CD4-positive, alpha-beta T cell treated with Interleukin-10 for 1 hour (primary cell): ENCODE results near the gene GRK2.
"Not testable (repeated sequence)": the region's sequence is repeated elsewhere in the genome, so short reads cannot be mapped to it uniquely, and the experiment has no call there.

ENCODE experiments used
- DNase-seq: peaks from one replicate; pipeline ENCODE4 v3.0.0-alpha.2; 2020

GRK2 gene

GRCh38 chr11:67317205-67317887 lies 51.1 kb downstream of the GRK2 start:
- DNase-seq = peak; percentile 98

DNA sequence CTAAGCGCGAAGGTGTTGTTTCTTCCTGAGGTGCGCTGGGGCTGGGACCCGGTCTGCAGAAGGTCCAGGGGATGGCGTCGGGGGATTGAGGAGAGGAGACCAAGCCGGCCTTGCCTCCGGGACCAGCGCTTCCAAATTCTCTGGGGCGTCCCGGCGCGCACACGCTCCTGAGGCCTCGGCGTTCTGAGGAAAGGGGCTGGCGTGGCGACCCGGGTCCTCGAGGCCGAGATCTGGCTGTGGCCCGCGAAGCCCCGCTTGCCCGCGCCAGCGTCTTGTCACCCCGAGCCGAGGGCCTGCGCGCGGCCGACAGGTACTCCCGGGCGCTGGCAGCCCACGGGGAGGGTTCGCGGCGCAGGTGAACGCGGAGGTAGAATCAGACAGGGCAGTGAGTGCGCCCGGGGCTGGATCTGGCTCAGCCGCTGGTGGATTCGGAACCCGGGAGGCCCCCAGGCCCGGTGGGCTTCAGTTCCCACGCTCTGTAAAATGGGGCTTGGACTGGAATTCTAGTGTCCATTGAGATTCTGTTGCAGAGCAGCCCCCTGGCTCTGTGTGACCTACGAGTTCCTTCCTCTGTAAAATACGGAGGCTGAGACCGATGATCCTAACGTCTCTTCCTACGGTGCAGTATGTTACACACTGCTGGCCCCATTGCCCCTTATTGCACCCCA lies 51.7 kb downstream of the GRK2 start:
- DNase-seq = no peak

DNA sequence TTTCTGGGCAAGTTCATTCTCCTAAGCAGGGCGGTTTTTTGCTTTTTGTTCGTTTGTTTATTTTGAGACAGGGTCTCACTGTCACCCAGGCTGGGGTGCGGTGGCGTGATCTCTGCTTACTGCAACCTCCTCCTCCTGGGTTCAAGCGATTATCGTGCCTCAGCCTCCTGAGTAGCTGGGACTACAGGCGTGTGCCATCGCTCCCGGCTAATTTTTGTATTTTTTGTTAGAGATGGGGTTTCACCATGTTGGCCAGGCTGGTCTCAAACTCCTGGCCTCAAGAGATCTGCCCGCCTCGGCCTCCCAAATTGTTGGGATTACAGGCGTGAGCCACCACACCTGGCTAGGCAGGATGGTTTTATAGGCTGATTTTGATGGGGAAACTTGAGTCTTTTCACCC lies 52.6 kb downstream of the GRK2 start:
- DNase-seq = not testable (repeated sequence)

GRCh38 chr11:67320011-67320410 lies 53.7 kb downstream of the GRK2 start:
- no peak for DNase-seq

DNA sequence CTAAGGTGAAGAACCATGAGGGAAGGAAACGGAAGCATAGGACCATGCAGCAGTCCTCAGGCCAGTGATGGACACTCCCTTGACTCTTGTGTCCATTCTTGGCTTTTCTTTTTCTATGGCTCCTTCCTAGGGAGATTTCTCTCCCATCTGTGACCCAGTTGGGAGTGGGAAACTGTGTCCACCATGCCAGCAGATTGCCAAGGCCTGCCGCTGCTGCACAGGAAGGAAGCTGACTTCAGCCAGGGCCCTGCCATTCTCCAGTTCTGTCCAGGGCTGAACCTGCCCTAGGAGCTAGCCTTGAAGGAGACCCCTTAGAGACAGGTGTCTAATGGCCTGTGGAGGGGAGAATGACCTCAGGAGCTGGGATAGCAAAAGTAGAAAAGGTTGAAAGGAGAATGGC lies 54.4 kb downstream of the GRK2 start:
- DNase-seq = no peak

DNA sequence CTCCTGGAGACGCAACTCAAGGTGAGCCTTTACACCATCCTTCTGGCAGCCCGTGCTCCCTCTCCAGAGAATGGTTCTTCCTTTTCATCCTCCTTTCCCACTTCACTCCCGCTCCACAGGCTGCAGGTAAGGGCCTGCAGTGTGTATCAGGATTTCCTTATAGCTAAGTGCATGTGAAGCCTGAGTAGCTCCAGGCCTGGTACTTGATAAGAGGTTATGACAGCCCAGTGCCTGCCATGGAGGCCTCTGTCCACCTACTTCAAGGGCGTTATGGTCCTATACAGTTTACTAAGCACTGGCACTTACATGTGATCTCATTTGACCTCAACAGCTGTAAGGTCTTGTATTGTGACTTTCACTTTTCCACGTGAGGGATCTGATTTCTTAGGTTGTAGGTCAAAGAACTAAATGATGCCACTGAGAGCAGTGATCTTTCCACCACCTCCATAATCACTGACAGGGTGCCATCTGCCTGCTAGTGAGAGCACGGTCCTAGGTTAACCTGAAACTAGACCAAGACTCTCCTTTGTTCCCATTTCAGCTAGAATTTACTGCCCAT lies 55.1 kb downstream of the GRK2 start:
- no peak for DNase-seq

DNA sequence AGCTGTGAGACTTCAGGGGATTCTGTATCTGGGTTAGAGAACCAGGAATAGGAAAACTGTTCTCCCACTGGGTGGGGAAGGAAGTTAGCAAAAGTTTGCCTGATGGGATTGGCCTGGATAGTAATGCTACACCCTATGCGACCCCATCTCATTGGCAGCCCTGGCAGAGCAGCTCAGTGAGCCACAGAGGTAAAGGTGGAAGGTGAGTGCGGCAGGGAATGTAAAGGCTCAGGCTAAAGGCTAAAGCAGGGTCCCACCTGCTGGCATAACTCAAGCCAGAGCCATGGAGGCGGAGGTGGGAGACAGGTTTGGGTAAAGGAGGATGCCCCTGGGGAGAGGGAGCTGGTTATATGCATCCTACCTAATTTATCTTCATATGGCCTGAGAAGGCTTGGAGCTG lies 55.8 kb downstream of the GRK2 start:
- DNase-seq = no peak

DNA sequence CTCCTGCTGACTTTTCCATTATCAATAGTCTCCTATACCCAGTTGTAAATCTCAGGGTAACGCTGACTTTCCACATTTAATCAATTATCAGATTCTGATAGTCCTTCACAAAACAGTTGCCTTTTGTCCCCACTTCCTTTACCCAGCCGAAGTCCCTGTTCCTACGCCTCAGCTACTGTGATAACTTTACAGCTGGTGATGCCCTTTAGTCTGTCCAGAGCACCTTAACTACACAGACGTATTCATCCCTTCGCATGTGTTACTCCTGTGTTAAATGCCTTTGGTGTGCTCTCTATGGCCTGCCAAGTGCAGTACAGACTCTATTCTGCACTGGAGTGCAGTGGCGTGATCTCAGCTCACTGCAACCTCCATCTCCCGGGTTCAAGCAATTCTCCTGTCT lies 57.3 kb downstream of the GRK2 start:
- no peak for DNase-seq

DNA sequence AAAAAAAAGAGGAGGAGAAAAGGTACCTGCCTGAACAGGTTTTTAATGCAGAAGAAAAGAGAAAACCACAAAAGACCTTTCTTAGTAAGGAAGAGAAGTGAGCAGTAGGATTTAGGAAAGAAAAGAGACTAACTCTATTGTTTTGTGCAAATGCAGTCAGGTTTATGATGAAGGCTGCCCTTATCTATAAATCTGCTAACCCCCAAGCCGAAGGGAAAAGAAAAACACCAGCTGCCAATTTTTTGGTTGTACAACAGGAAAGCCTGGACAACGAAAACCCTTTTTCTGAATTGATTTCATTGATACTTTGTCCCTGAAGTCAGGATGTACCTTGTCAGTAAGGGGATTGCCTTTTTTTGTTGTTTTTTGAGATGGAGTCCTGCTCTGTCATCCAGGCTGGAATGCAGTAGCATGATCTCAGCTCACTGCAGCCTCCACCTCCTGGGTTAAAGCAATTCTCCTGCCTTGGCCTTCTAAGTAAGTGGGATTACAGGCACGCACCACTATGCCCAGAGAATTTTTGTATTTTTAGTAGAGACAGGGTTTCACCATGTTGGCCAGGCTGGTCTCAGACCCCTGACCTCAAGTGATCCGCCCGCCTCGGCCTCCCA lies 65.9 kb downstream of the GRK2 start:
- no peak for DNase-seq
